NT2/D1 (cell line): ENCODE data around the gene ERN1.

Source experiments
- SUZ12 ChIP-seq: IDR thresholded peaks from 2 replicates; pipeline ENCODE4 v1.6.1; 2011; ENCODE audit not compliant: insufficient read length, insufficient read depth; ENCODE audit errors: extremely low read depth
- ZNF274 ChIP-seq: IDR thresholded peaks from 2 replicates; pipeline ENCODE4 v1.6.1; 2011; ENCODE audit warnings: mild to moderate bottlenecking, low read depth, low read length

DNA sequence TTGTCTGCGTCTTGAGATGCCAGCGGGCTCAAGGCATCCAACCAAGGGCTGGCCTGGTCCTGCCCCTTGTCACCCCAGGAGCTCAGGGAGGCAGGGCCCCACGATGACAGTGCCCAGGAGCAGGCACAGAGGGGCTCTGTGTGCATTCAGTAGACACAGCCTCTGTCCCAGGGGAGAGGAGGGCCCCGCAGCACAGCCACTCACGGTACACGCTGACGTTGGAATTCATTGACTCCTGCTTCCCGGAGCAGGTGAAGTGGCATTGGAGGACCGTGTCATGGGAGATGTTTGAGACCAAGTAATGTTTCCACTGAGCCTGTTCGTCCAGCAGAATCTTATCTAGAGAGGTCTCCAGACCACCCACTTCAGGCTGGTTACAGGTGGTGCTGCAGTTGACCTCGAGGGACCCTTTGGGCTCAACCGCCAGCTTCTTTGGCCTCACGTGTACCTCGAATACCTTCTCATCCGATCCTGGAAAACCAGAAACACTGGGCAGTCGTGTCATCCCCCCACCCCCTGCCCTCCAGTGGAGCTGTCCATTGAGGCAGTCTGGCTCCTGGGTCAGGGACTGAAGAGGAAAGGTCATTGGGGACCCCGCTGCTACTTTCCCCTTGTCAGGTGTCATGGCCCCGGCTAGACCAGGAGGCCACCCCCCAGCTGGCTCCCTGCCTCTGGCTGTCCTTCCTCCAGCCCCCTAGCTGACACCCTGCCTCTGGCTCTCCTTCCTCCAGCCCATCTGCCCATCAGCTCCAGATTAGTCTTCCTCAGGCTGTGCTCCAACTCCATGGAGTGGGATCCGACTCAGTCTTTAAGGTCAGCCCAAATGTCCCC, 124.8 kb downstream of the ERN1 start:
- no peak for TF ChIP-seq ZNF274
- TF ChIP-seq SUZ12, result no peak
